IPS-15b (cell line): ENCODE results near the gene SF1.

Experiments
- H3K27me3 ChIP-seq: one replicate; pipeline ENCODE4 v1.6.1; 2013; ENCODE audit warnings: low read length; ENCODE audit not compliant: control insufficient read depth, insufficient read depth
- H3K36me3 ChIP-seq: one replicate; pipeline ENCODE4 v1.6.1; 2013; ENCODE audit warnings: low read length; ENCODE audit not compliant: control insufficient read depth, insufficient read depth
- H3K4me1 ChIP-seq: one replicate; pipeline ENCODE4 v1.6.1; 2013; ENCODE audit warnings: mild to moderate bottlenecking, low read length; ENCODE audit not compliant: control insufficient read depth, insufficient read depth
- H3K4me3 ChIP-seq: one replicate; pipeline ENCODE4 v1.5.1; 2013; ENCODE audit warnings: low read depth, low read length
- H3K9ac ChIP-seq: one replicate; pipeline ENCODE4 v1.6.1; 2013; ENCODE audit warnings: low read depth, mild to moderate bottlenecking, low read length
- H3K9me3 ChIP-seq: one replicate; pipeline ENCODE4 v1.6.1; 2013; ENCODE audit warnings: mild to moderate bottlenecking, low read length; ENCODE audit not compliant: control insufficient read depth, insufficient read depth

Gene SF1

GRCh38 chr11:64754124-64754918 is 24.0 kb downstream of the SF1 start:
- no peak overlapping the region for H3K9ac ChIP-seq
- H3K9me3 ChIP-seq = no peaks in the 10 kb centered on the region
- peaks cover 2% of the 10 kb centered on the region for H3K4me1 ChIP-seq
- H3K4me3 ChIP-seq = no peak overlapping the region
- H3K36me3 ChIP-seq = no peaks in the 10 kb centered on the region
- H3K27me3 ChIP-seq = no peaks in the 10 kb centered on the region

DNA sequence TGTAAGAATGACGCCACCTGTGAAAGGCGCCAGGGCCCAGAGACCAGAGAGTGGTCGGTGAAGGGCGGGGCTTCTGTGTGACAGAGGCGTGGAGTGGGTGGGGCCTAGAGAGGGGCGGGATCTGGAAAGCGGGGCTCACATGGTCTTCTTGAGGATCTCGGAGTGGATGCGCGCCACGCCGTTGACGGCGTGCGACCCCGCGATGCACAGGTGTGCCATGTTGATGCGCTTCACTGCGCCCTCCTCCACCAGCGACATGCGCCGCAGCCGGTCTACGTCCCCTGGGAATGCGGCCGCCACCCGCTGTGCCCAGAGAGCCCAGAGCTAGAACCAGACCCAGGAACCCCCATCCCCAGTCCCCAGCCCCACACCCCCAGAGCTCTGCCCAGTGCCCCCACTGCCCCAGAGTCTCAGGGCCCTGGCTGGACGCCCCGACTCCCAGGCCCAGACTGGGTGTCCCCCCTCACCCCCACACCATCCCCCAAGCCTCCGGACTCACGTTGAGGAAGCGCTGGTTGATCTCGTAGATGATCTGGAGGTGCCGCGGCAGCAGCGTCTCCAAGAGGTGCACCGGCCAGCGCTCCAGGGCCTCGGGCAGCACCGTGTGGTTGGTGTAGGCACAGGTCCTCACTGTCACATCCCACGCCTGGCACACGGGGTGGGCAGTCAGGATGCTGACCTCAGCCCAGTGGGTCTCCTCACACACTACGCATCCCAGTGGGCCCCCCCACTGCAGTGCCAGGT is 24.8 kb downstream of the SF1 start:
- Histone ChIP-seq H3K9ac (no peak overlapping the region), H3K36me3 (no peaks in the 10 kb centered on the region), H3K9me3 (no peaks in the 10 kb centered on the region), H3K4me1 (peaks cover 2% of the 10 kb centered on the region), H3K27me3 (no peaks in the 10 kb centered on the region), H3K4me3 (no peak overlapping the region)

- no peak overlapping the region for H3K9ac ChIP-seq
- H3K27me3 ChIP-seq = no peaks in the 10 kb centered on the region
- no peaks in the 10 kb centered on the region for H3K9me3 ChIP-seq
- no peaks in the 10 kb centered on the region for H3K36me3 ChIP-seq
- H3K4me1 ChIP-seq = peaks cover 2% of the 10 kb centered on the region
- H3K4me3 ChIP-seq = no peak overlapping the region
These were observed 25.3 kb downstream of the SF1 start for GRCh38 chr11:64753019-64753379.

GRCh38 chr11:64752175-64752970 is 26.0 kb downstream of the SF1 start:
- Histone ChIP-seq H3K4me1 (peaks cover 2% of the 10 kb centered on the region), H3K27me3 (no peaks in the 10 kb centered on the region), H3K9ac (no peak overlapping the region), H3K4me3 (no peak overlapping the region), H3K9me3 (no peaks in the 10 kb centered on the region), H3K36me3 (no peaks in the 10 kb centered on the region)

- H3K9ac ChIP-seq = no peak overlapping the region
- H3K27me3 ChIP-seq = no peaks in the 10 kb centered on the region
- H3K4me1 ChIP-seq = peaks cover 2% of the 10 kb centered on the region
- H3K36me3 ChIP-seq = no peaks in the 10 kb centered on the region
- H3K4me3 ChIP-seq = no peak overlapping the region
- no peaks in the 10 kb centered on the region for H3K9me3 ChIP-seq
These were observed 26.8 kb downstream of the SF1 start for GRCh38 chr11:64751580-64751979.

- Histone ChIP-seq H3K9me3 (no peaks in the 10 kb centered on the region), H3K27me3 (no peaks in the 10 kb centered on the region), H3K4me3 (no peak overlapping the region), H3K4me1 (peaks cover 2% of the 10 kb centered on the region), H3K36me3 (no peaks in the 10 kb centered on the region), H3K9ac (no peak overlapping the region)
These were observed 27.2 kb downstream of the SF1 start for GRCh38 chr11:64751136-64751535.

DNA sequence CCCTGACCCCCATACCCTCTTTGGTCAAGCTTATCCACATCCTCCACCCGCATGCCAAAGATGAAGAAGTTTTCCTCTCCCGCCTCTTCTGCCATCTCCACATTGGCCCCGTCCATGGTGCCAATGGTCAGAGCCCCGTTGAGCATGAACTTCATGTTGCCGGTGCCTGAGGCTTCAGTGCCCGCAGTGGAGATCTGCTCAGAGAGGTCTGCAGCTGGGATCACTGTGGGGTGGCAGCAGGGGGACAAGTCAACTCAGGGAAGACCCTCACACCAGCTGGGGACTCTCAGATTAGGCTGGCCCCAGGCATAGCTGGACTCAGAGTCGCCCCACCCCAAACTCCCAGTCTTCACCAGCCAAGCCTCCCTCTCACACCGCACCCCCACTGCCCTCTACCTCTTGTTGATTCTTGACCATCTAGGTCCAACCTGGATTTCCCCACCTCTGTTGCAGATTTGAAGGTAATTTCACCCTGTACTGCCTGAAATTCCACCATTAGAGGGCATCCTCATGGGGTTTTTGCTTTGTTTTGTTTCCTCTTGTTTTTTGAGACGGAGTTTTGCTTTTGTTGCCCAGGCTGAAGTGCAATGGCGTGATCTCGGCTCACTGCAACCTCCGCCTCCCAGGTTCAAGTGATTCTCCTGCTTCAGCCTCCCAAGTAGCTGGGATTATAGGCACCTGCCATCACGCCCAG is 27.8 kb downstream of the SF1 start:
- no peaks in the 10 kb centered on the region for H3K27me3 ChIP-seq
- peaks cover 2% of the 10 kb centered on the region for H3K4me1 ChIP-seq
- no peak overlapping the region for H3K9ac ChIP-seq
- no peak overlapping the region for H3K4me3 ChIP-seq
- no peaks in the 10 kb centered on the region for H3K9me3 ChIP-seq
- H3K36me3 ChIP-seq = no peaks in the 10 kb centered on the region

DNA sequence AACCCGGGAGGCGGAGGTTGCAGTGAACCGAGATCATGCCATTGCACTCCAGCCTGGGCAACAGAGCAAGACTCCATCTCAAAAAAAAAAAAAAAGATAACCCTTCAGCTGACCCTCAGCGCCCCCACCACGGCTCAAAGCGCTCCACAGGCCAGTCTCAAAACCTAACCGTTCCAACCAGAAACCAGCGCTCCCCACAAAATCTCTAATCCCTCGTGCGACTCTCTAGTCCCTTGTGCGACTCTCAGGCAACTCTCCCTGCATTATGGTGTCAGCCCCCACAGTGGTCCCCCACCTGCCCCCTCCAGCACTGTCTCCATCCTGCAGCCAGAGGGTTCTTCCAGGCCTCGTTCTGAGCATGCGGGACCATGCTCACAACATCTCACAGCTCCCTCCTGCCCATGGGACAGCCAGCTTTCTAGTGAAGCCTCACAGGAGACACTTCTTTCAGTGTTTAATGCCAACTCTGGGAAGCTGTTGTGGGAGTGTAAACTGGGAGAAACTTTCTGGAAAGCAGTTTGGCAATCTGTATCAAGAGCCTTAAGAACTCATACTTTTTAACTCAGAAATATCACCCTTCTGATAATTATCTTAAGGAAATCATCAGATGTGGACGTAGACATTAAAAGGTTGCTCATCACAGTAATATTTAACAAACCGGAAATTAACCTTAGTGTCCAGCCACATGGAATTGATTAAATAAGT is 30.2 kb downstream of the SF1 start:
- no peaks in the 10 kb centered on the region for H3K36me3 ChIP-seq
- peaks cover 5% of the 10 kb centered on the region for H3K27me3 ChIP-seq
- H3K9ac ChIP-seq = no peak overlapping the region
- H3K4me1 ChIP-seq = peaks cover 2% of the 10 kb centered on the region
- H3K4me3 ChIP-seq = no peak overlapping the region
- no peaks in the 10 kb centered on the region for H3K9me3 ChIP-seq

- H3K4me3 ChIP-seq = peak overlapping the region; percentile 78
- H3K36me3 ChIP-seq = no peaks in the 10 kb centered on the region
- H3K9me3 ChIP-seq = no peaks in the 10 kb centered on the region
- no peak overlapping the region for H3K9ac ChIP-seq
- no peaks in the 10 kb centered on the region for H3K4me1 ChIP-seq
- H3K27me3 ChIP-seq = peaks cover 5% of the 10 kb centered on the region
These were observed 31.9 kb downstream of the SF1 start for GRCh38 chr11:64746486-64746885.

DNA sequence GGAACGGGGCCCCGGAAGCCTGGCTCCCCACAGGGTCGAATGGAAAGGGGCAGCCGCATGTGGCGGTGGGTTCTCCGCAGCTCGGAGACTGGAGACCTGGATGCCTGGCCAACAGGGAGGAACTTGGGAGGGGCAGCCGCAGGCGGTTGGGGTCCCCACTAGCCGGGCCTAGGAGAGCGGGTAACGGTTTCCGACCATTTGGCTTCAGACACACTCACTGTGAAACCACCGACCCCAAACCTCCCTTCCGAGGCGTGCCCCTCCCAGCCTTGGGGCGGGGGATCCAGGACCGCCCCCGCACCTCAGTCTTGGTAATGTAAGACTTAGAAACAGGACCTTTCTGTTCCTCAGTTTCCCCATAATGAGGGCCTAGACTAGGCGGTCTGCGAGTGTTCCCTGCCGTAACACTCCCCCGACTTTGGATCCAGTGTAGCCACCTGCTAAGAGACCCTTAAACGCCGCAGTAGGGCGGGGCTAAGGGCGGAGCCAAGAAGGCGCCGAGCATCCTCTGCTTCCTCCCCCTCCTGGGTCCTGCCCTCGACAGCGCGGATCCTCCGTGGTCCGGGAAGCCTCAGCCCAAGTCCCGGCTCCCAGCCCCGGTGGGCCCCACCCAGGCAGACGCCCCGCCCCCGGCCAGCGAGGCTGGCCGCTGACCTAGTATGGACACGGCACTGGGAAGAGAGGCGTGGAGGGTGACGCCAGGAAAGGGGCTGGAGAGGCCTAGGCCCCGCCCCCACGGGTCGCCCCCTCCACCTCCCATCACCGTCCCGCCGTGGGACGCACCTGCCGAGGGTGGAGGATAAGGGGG is 32.6 kb downstream of the SF1 start:
- no peaks in the 10 kb centered on the region for H3K9me3 ChIP-seq
- peaks cover 5% of the 10 kb centered on the region for H3K27me3 ChIP-seq
- H3K4me3 ChIP-seq = peak overlapping the region; percentile 78
- no peaks in the 10 kb centered on the region for H3K36me3 ChIP-seq
- no peak overlapping the region for H3K9ac ChIP-seq
- H3K4me1 ChIP-seq = peaks cover under 1% of the 10 kb centered on the region
